Liver (tissue), 9 donors: Measurements from ENCODE around the gene TMED10. TPM values are rescaled to one million over a fixed set of nuclear protein-coding genes. Genes with fewer than 3 reads are reported as not detected.

Source experiments
- DNase-seq: peaks from one replicate; pipeline ENCODE4 v3.0.0-alpha.2; 2017; ENCODE audit warnings: low spot score
- H3K27ac ChIP-seq, 2 donors: one replicate each; pipeline ENCODE4 v1.7.0; 2013; ENCODE audit warnings: inconsistent platforms in 2 of 2, low read length in 2 of 2, control low read depth in 1 of 2, low read depth in 1 of 2, mild to moderate bottlenecking in 1 of 2
- H3K27me3 ChIP-seq, 4 donors: one replicate each; pipeline versions ENCODE4 v1.6.1 to v1.7.0; 2013; ENCODE audit warnings: low read length in 3 of 4, inconsistent platforms in 1 of 4, mild to moderate bottlenecking in 1 of 4, moderate library complexity in 1 of 4; ENCODE audit not compliant: control insufficient read depth in 4 of 4, insufficient read depth in 4 of 4
- H3K36me3 ChIP-seq, 4 donors: one replicate each; pipeline versions ENCODE4 v1.6.1 to v1.7.0; 2013; ENCODE audit warnings: low read length in 3 of 4, mild to moderate bottlenecking in 3 of 4, low read depth in 1 of 4, moderate library complexity in 1 of 4; ENCODE audit not compliant: control insufficient read depth in 4 of 4, insufficient read depth in 3 of 4
- H3K4me1 ChIP-seq, 4 donors: one replicate each; pipeline versions ENCODE4 v1.6.1 to v1.7.0; 2013; ENCODE audit warnings: low read length in 3 of 4, mild to moderate bottlenecking in 3 of 4, moderate library complexity in 1 of 4; ENCODE audit not compliant: control insufficient read depth in 4 of 4, insufficient read depth in 4 of 4
- H3K4me3 ChIP-seq, 3 donors: one replicate each; pipeline versions ENCODE4 v1.6.1 to v1.7.0; 2013; ENCODE audit warnings: low read length in 3 of 3, control low read depth in 1 of 3, low read depth in 1 of 3, mild to moderate bottlenecking in 1 of 3
- H3K9ac ChIP-seq, 2 donors: one replicate each; pipeline ENCODE4 v1.7.0; 2013; ENCODE audit warnings: low read length in 2 of 2, mild to moderate bottlenecking in 2 of 2, moderate library complexity in 2 of 2, control low read depth in 1 of 2, low read depth in 1 of 2
- H3K9me3 ChIP-seq, 4 donors: one replicate each; pipeline versions ENCODE4 v1.6.1 to v1.7.0; 2013; ENCODE audit warnings: low read length in 3 of 4; ENCODE audit not compliant: control insufficient read depth in 4 of 4
- EGR1 ChIP-seq, 2 donors: IDR thresholded peaks; 2 replicates each; pipeline ENCODE4 v1.6.1; 2016 to 2018; ENCODE audit warnings: antibody characterized with exemption in 2 of 2, low read depth in 2 of 2
- FOXA1 ChIP-seq: IDR thresholded peaks from 2 replicates; pipeline ENCODE4 v1.6.1; 2016; ENCODE audit warnings: antibody characterized with exemption
- FOXA2 ChIP-seq: IDR thresholded peaks from 2 replicates; pipeline ENCODE4 v1.6.1; 2016; ENCODE audit warnings: antibody characterized with exemption
- GABPA ChIP-seq, 2 donors: IDR thresholded peaks in 1 of 2; conservative IDR thresholded peaks in 1 of 2; 2 replicates each; pipeline ENCODE4 v1.6.1; 2016; ENCODE audit warnings: antibody characterized with exemption in 2 of 2, mild to moderate bottlenecking in 1 of 2, moderate library complexity in 1 of 2
- HNF4A ChIP-seq, 2 donors: conservative IDR thresholded peaks; 2 replicates each; pipeline ENCODE4 v1.6.1; 2016; ENCODE audit warnings: antibody characterized with exemption in 2 of 2, mild to moderate bottlenecking in 2 of 2
- HNF4G ChIP-seq: IDR thresholded peaks from 2 replicates; pipeline ENCODE4 v1.6.1; 2016; ENCODE audit warnings: antibody characterized with exemption
- NR2F2 ChIP-seq: IDR thresholded peaks from 2 replicates; pipeline ENCODE4 v1.6.1; 2016; ENCODE audit warnings: antibody characterized with exemption
- RAD21 ChIP-seq, 2 donors: IDR thresholded peaks; 2 replicates each; pipeline ENCODE4 v1.6.1; 2016; ENCODE audit warnings: antibody characterized with exemption in 2 of 2, mild to moderate bottlenecking in 2 of 2
- SP1 ChIP-seq: IDR thresholded peaks from 2 replicates; pipeline ENCODE4 v1.6.1; 2018; ENCODE audit warnings: antibody characterized with exemption, mild to moderate bottlenecking
- TAF1 ChIP-seq: conservative IDR thresholded peaks from 2 replicates; pipeline ENCODE4 v1.6.1; 2016; ENCODE audit warnings: antibody characterized with exemption, mild to moderate bottlenecking
- WGBS: extraction: QIAGEN DNeasy Blood & Tissue Kit; methylation state at CpG from one replicate; pipeline ENCODE4 v1.1.7; 2013; 5-methylcytosine and 5-hydroxymethylcytosine counted together
- polyA plus RNA-seq, 2 donors: library from polyadenylated mRNA; stranded (reverse) in 1 of 2; unstranded in 1 of 2; fragments of 200-250 nt in 1 of 2; fragments of >200 nt in 1 of 2; fragmentation: Nextera tagmentation in 1 of 2; extraction: Ambion mirVana in 1 of 2; gene quantifications; one replicate each; pipeline versions ENCODE4 v1.2.1 to v1.2.3, GENCODE V29; 2013 to 2015
- total RNA-seq, 2 donors: library from RNA; depleted of rRNA; stranded (reverse); fragments of >200 nt; gene quantifications; one replicate each; pipeline ENCODE4 v1.2.3, GENCODE V29; 2014
- TF ChIP-seq, protein P1 (sequence below): IDR thresholded peaks from 2 replicates; pipeline ENCODE4 v1.6.1; 2016; ENCODE audit warnings: antibody characterized with exemption
- TF ChIP-seq, protein P2 (sequence below): IDR thresholded peaks from 2 replicates; pipeline ENCODE4 v1.6.1; 2016; ENCODE audit warnings: antibody characterized with exemption
- TF ChIP-seq, protein P3 (sequence below): IDR thresholded peaks from 2 replicates; pipeline ENCODE4 v1.6.1; 2016; ENCODE audit warnings: antibody characterized with exemption, mild to moderate bottlenecking
- TF ChIP-seq, protein P4 (sequence below): IDR thresholded peaks from 2 replicates; pipeline ENCODE4 v1.6.1; 2016; ENCODE audit warnings: antibody characterized with exemption
- TF ChIP-seq, protein P5 (sequence below): fragments of 150-350 bp; IDR thresholded peaks from 2 replicates; pipeline ENCODE4 v1.5.1; 2017; ENCODE audit warnings: improper control_type of control experiment, low read depth, low read length; ENCODE audit not compliant: missing input control
- donor health status: healthy.
- donor health status: healthy.
- donor health status: healthy.
- donor health status: healthy.
- donor health status: healthy.

TMED10 gene
- total and polyA plus RNA-seq, 4 donors, result 167 to 349 (median 252) TPM

DNA sequence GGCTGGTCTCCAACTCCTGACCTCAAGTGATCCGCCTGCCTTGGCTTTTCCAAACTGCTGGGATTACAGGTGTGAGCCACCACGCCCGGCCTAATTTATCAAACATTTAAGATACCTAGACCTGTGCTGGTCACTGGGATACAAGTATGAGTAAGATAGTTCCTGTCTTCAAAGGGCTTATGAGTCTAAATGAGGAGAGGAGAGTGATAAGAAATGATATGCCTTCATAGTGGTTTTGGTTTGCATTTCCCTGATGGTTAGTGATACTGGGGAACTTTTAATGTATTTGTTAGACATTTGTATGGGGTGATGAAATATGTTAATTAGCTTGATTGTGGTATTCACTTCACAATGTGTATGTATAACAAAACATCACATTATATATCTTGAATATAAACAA lies 21.2 kb downstream of the TMED10 start:
- H3K9me3 ChIP-seq, result no peaks in the 10 kb centered on the region
- no peak for DNase-seq
- peaks cover 2 to 13% (median 10%) of the 10 kb centered on the region in 4 donors for H3K4me1 ChIP-seq
- TF ChIP-seq, protein P1, sequence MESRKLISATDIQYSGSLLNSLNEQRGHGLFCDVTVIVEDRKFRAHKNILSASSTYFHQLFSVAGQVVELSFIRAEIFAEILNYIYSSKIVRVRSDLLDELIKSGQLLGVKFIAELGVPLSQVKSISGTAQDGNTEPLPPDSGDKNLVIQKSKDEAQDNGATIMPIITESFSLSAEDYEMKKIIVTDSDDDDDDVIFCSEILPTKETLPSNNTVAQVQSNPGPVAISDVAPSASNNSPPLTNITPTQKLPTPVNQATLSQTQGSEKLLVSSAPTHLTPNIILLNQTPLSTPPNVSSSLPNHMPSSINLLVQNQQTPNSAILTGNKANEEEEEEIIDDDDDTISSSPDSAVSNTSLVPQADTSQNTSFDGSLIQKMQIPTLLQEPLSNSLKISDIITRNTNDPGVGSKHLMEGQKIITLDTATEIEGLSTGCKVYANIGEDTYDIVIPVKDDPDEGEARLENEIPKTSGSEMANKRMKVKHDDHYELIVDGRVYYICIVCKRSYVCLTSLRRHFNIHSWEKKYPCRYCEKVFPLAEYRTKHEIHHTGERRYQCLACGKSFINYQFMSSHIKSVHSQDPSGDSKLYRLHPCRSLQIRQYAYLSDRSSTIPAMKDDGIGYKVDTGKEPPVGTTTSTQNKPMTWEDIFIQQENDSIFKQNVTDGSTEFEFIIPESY, result no peak
- TF ChIP-seq SP1, result no peak
- no peak for TF ChIP-seq HNF4G
- no peak for TF ChIP-seq FOXA1
- TF ChIP-seq, protein P2, sequence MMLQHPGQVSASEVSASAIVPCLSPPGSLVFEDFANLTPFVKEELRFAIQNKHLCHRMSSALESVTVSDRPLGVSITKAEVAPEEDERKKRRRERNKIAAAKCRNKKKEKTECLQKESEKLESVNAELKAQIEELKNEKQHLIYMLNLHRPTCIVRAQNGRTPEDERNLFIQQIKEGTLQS, result no peak
- TF ChIP-seq TAF1, result no peak
- TF ChIP-seq RAD21 (IDR thresholded peaks at IDR 0.05), result no peak
- TF ChIP-seq, protein P3, sequence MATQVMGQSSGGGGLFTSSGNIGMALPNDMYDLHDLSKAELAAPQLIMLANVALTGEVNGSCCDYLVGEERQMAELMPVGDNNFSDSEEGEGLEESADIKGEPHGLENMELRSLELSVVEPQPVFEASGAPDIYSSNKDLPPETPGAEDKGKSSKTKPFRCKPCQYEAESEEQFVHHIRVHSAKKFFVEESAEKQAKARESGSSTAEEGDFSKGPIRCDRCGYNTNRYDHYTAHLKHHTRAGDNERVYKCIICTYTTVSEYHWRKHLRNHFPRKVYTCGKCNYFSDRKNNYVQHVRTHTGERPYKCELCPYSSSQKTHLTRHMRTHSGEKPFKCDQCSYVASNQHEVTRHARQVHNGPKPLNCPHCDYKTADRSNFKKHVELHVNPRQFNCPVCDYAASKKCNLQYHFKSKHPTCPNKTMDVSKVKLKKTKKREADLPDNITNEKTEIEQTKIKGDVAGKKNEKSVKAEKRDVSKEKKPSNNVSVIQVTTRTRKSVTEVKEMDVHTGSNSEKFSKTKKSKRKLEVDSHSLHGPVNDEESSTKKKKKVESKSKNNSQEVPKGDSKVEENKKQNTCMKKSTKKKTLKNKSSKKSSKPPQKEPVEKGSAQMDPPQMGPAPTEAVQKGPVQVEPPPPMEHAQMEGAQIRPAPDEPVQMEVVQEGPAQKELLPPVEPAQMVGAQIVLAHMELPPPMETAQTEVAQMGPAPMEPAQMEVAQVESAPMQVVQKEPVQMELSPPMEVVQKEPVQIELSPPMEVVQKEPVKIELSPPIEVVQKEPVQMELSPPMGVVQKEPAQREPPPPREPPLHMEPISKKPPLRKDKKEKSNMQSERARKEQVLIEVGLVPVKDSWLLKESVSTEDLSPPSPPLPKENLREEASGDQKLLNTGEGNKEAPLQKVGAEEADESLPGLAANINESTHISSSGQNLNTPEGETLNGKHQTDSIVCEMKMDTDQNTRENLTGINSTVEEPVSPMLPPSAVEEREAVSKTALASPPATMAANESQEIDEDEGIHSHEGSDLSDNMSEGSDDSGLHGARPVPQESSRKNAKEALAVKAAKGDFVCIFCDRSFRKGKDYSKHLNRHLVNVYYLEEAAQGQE, result no peak
- no peak for TF ChIP-seq NR2F2
- H3K36me3 ChIP-seq, result peaks cover 0 to 5% (median 5%) of the 10 kb centered on the region in 4 donors
- no peak overlapping the region for H3K9ac ChIP-seq
- WGBS, result 95% methylated on average over 3 of the region's 3 CpGs
- H3K27me3 ChIP-seq, result no peaks in the 10 kb centered on the region
- H3K4me3 ChIP-seq, result no peak overlapping the region
- H3K27ac ChIP-seq, result no peak overlapping the region

DNA sequence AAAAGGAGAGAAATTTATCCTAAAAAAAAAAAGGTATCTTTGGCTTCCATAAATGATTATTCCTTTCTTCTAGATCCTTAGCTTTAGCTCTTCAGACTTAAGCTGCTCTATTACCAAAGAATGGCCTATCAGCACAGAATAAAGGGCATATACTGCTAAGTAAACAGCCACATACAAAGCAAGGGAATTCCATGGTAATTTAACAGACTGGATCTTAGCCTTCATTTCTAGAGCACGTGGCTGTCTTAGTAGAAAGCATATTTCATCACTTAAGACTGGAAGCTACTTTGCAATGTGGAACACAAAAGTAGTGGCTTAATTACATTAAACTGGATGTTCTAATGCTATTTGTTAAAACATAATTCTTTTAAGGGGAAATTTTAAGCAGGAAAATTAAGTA lies 23.1 kb downstream of the TMED10 start:
- H3K27me3 ChIP-seq, result no peaks in the 10 kb centered on the region
- no peak overlapping the region for H3K9ac ChIP-seq
- no peak overlapping the region for H3K27ac ChIP-seq
- 81% methylated on average over 1 of the region's 1 CpG for WGBS
- no peak overlapping the region for H3K4me3 ChIP-seq
- TF ChIP-seq, protein P1, result no peak
- TF ChIP-seq, protein P3, result no peak
- no peak for TF ChIP-seq HNF4A (conservative IDR thresholded peaks at IDR 0.05)
- TF ChIP-seq RAD21 (IDR thresholded peaks at IDR 0.05), result no peak
- no peak for TF ChIP-seq SP1
- TF ChIP-seq FOXA2, result no peak
- TF ChIP-seq, protein P4, sequence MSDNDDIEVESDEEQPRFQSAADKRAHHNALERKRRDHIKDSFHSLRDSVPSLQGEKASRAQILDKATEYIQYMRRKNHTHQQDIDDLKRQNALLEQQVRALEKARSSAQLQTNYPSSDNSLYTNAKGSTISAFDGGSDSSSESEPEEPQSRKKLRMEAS, result no peak
- TF ChIP-seq, protein P2, result no peak
- no peak for TF ChIP-seq TAF1
- no peak for TF ChIP-seq FOXA1
- TF ChIP-seq EGR1 (IDR thresholded peaks at IDR 0.05; ENCODE audit: low read depth in 2 of 2), result no peak
- TF ChIP-seq, protein P5, sequence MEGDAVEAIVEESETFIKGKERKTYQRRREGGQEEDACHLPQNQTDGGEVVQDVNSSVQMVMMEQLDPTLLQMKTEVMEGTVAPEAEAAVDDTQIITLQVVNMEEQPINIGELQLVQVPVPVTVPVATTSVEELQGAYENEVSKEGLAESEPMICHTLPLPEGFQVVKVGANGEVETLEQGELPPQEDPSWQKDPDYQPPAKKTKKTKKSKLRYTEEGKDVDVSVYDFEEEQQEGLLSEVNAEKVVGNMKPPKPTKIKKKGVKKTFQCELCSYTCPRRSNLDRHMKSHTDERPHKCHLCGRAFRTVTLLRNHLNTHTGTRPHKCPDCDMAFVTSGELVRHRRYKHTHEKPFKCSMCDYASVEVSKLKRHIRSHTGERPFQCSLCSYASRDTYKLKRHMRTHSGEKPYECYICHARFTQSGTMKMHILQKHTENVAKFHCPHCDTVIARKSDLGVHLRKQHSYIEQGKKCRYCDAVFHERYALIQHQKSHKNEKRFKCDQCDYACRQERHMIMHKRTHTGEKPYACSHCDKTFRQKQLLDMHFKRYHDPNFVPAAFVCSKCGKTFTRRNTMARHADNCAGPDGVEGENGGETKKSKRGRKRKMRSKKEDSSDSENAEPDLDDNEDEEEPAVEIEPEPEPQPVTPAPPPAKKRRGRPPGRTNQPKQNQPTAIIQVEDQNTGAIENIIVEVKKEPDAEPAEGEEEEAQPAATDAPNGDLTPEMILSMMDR, result no peak
- no peak for TF ChIP-seq GABPA (IDR thresholded peaks at IDR 0.05 in 1 of 2, conservative IDR thresholded peaks at IDR 0.05 in 1 of 2)
- no peak for TF ChIP-seq HNF4G
- H3K9me3 ChIP-seq, result no peaks in the 10 kb centered on the region
- H3K36me3 ChIP-seq, result peaks cover 3 to 5% (median 5%) of the 10 kb centered on the region in 4 donors
- H3K4me1 ChIP-seq, result peaks cover 0 to 4% (median under 1%) of the 10 kb centered on the region in 4 donors
- no peak for DNase-seq
